Measurements from ENCODE around the gene CRABP2.

The CRABP2 gene

DNA sequence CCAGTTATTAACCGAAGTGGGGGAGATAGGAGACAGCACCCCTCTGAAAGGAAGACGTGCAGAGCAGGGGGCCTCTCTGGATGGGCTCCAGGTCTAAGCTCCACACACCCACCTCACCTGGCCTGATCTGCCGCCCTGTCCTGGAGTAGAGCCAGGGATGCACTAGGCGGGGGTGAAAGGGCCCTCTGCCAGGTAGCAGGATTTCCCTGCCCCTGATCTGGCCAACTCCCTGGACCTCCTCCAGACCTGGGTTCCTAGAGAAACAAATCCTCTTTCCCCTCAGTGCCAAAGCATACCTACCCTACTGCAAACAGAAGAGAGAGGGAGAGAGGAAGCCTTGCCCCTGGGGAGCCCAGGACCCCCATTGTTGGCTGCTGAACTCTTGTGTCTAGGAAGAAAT is 2.0 kb downstream of the CRABP2 start:
- H3K9ac ChIP-seq, result no peak overlapping the region
- H3K4me3 ChIP-seq, result no peak overlapping the region
- H3K27ac ChIP-seq, result no peak overlapping the region
- no peaks in the 10 kb centered on the region for H3K36me3 ChIP-seq
- no peaks in the 10 kb centered on the region for H3K9me3 ChIP-seq (replicated peaks in 1 of 11)
- no peak overlapping the region for H3K4me2 ChIP-seq
- no peak for TF ChIP-seq Cebpa-rat (IDR thresholded peaks at IDR 0.05)
- H3K4me1 ChIP-seq, result peaks cover 26 to 39% (median 31%) of the 10 kb centered on the region in 10 experiments
- H4K20me1 ChIP-seq, result peaks cover 0 to 37% (median 8%) of the 10 kb centered on the region in 11 experiments; a peak in 8 of 22 replicates
- H3K27me3 ChIP-seq, result peaks cover 33 to 49% (median 40%) of the 10 kb centered on the region in 11 experiments

DNA sequence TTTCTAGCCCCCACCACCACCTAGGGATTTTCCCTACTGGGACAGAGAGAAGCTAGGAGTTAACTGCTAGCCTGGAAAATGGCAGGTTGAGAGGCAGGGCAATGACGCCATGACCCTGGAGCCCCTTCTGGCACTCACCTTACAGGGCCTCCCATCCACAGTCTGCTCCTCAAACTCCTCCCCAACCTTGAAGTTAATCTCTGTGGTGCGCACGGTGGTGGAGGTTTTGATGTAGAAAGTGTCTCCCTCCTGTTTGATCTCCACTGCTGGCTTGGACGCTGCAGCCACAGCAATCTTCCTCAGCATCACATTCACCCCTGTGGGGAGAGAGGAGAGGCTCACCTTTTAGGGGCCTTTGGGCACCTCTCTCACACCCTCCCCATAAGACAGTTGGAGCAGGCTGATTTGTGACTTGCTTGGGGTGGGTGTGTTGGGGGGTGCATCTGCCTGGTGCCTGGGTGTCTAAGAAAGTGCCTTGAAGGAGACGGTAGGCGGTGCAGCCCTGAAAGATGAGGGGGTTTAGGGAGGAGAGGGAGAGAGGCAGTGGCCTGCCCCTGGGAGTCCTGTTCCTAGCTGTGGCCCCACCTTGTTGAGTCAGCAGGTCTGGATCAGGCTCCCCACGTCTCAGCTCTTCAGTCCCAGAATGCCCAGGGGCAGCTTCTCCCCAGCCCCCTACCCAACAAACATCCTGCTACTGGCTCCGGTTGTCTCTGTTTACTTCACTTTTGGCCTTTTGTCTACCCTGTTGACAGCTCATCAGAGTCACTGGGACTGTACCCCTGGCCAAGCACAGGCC is 4.4 kb downstream of the CRABP2 start:
- H3K4me1 ChIP-seq, result peaks cover 14 to 35% (median 31%) of the 10 kb centered on the region in 10 experiments
- H3K36me3 ChIP-seq, result no peaks in the 10 kb centered on the region
- no peak for TF ChIP-seq Cebpa-rat (IDR thresholded peaks at IDR 0.05)

DNA sequence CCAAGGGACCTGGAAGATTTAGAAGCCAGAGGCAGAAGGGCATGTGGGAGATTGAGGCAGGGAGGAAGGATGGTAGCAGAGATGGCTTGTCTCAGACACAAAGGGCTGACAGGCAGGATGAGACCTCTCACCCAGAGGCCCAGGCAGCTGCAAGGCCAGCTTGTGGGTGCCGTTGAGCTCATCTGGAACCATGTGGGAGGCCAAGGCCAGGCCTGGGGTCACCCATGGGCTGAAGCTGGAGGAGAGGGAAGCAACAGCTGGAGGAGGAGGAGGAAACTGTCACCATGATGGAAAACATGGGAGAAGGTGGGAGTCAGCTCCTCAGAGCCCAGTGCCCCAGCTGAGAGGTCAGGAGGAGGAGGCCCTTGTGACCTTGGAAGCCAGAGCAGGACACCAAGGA is 6.4 kb downstream of the CRABP2 start:
- peaks cover 0 to 27% (median 23%) of the 10 kb centered on the region in 10 experiments; a peak in 18 of 20 replicates for H3K4me1 ChIP-seq
- H4K20me1 ChIP-seq, result peaks cover 0 to 15% (median 0%) of the 10 kb centered on the region in 11 experiments; a peak in 4 of 22 replicates
- no peak overlapping the region for H3K4me2 ChIP-seq
- peaks cover 12 to 18% (median 14%) of the 10 kb centered on the region in 11 experiments for H3K27me3 ChIP-seq
- no peak for TF ChIP-seq Cebpa-rat (IDR thresholded peaks at IDR 0.05)
- no peak overlapping the region for H3K27ac ChIP-seq
- no peaks in the 10 kb centered on the region for H3K9me3 ChIP-seq (replicated peaks in 1 of 11)
- H3K9ac ChIP-seq, result no peak overlapping the region
- H3K36me3 ChIP-seq, result no peaks in the 10 kb centered on the region
- no peak overlapping the region for H3K4me3 ChIP-seq

More for the DNA sequence above, 4.4 kb downstream of the CRABP2 start:
- H4K20me1 ChIP-seq, result peaks cover 0 to 28% (median 8%) of the 10 kb centered on the region in 11 experiments; a peak in 7 of 22 replicates
- no peaks in the 10 kb centered on the region for H3K9me3 ChIP-seq (replicated peaks in 1 of 11)
- H3K4me2 ChIP-seq, result no peak overlapping the region
- H3K27ac ChIP-seq, result no peak overlapping the region
- H3K4me3 ChIP-seq, result no peak overlapping the region
- no peak overlapping the region for H3K9ac ChIP-seq
- peaks cover 32 to 37% (median 33%) of the 10 kb centered on the region in 11 experiments for H3K27me3 ChIP-seq

DNA sequence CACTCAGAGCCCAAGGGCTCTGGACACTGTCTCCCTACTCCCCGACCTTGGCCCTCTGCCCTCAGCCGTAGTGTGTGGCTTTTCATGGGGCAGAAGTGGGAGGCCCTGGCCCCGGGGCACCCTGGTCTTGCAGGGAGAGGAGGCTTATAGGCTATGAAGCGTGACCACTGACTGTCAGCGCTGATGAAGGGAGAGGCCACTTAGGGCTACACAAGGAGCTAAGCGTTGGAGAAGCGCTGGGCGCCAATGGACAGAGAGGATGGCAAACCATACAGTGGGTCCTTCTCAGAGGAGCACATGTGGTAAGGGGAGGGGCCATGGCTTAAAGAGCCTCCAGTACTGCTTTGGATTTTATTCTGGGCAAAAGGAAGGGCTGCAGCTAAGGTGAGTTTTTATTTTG is 7.9 kb downstream of the CRABP2 start:
- Histone ChIP-seq H3K27ac (0 out of 22 replicates have a peak overlapping the region, but pooled peaks of 1 of the 11 experiments have one; percentile 26), H3K9ac (peak overlapping the region in 2 of 11 experiments; percentile 2 to 37; a peak in 2 of 22 replicates), H3K4me1 (peaks cover 8 to 42% (median 38%) of the 10 kb centered on the region in 10 experiments)

DNA sequence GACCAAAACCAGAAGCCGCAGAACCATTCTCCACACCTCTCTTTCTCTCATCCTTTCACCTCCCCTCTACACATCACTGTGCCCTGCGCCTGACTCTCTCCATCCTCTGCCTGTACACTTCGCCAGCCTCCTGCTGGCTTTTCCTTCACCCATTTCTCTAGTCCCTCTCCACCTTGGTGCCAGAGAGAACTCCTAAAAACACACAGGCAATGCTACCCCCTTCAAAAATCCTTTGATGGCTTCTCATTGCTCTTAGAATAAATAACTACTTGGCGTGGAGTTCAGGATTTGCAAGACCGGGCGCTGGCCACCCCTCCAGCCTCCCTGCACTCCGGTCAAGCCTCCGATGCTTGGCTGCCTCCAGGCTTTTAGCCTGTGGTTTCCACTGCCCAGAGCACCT is 8.6 kb downstream of the CRABP2 start:
- Histone ChIP-seq H3K36me3 (no peaks in the 10 kb centered on the region), H3K4me1 (peaks cover 15 to 50% (median 45%) of the 10 kb centered on the region in 10 experiments), H3K27ac (no peak overlapping the region), H3K9ac (0 out of 22 replicates have a peak overlapping the region, but pooled peaks of 2 of the 11 experiments have one; percentile 2 to 29), H3K4me3 (no peak overlapping the region), H4K20me1 (peaks cover 0 to 19% (median 0%) of the 10 kb centered on the region in 11 experiments; a peak in 4 of 22 replicates), H3K4me2 (peak overlapping the region in 8 of 11 experiments; percentile 50 to 73 (median 63); a peak in 16 of 22 replicates), H3K27me3 (peaks cover 16 to 24% (median 21%) of the 10 kb centered on the region in 11 experiments), H3K9me3 (replicated peaks in 1 of 11) (no peaks in the 10 kb centered on the region)
- TF ChIP-seq Cebpa-rat (IDR thresholded peaks at IDR 0.05), result no peak

More for the DNA sequence above, 7.9 kb downstream of the CRABP2 start:
- Histone ChIP-seq H4K20me1 (peaks cover 0 to 12% (median 0%) of the 10 kb centered on the region in 11 experiments; a peak in 1 of 22 replicates), H3K9me3 (replicated peaks in 1 of 11) (no peaks in the 10 kb centered on the region), H3K36me3 (no peaks in the 10 kb centered on the region), H3K4me3 (no peak overlapping the region), H3K27me3 (peaks cover 8 to 17% (median 14%) of the 10 kb centered on the region in 11 experiments), H3K4me2 (peak overlapping the region in 10 of 11 experiments; percentile 24 to 73 (median 60); a peak in 17 of 22 replicates)
- no peak for TF ChIP-seq Cebpa-rat (IDR thresholded peaks at IDR 0.05)

DNA sequence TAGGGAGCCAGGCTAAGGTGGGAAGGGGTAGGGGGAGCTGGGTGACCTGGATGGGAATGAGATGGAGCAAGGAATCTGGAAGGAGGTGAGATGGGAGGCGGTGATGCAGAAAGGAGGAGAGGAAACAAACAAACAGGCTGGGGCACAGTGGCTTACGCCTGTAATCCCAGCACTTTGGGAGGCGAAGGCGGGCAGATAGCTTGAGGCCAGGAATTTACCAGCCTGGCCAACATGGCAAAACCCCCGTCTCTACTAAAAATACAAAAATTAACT is 10.8 kb downstream of the CRABP2 start:
- Histone ChIP-seq H3K4me3 (no peak overlapping the region), H3K4me2 (peak overlapping the region in 9 of 11 experiments; percentile 60 to 90 (median 83); a peak in 16 of 22 replicates), H3K9ac (peak overlapping the region in 3 of 11 experiments; percentile 4 to 54 (median 20); a peak in 2 of 22 replicates), H3K36me3 (no peaks in the 10 kb centered on the region), H3K9me3 (replicated peaks in 1 of 11) (no peaks in the 10 kb centered on the region), H3K27ac (peak overlapping the region in 1 of 11 experiments; percentile 35; a peak in 2 of 22 replicates), H3K4me1 (peaks cover 27 to 69% (median 61%) of the 10 kb centered on the region in 10 experiments), H4K20me1 (peaks cover 0 to 26% (median 0%) of the 10 kb centered on the region in 11 experiments; a peak in 7 of 22 replicates), H3K27me3 (peaks cover 37 to 45% (median 42%) of the 10 kb centered on the region in 11 experiments)
- no peak for TF ChIP-seq Cebpa-rat (IDR thresholded peaks at IDR 0.05)

DNA sequence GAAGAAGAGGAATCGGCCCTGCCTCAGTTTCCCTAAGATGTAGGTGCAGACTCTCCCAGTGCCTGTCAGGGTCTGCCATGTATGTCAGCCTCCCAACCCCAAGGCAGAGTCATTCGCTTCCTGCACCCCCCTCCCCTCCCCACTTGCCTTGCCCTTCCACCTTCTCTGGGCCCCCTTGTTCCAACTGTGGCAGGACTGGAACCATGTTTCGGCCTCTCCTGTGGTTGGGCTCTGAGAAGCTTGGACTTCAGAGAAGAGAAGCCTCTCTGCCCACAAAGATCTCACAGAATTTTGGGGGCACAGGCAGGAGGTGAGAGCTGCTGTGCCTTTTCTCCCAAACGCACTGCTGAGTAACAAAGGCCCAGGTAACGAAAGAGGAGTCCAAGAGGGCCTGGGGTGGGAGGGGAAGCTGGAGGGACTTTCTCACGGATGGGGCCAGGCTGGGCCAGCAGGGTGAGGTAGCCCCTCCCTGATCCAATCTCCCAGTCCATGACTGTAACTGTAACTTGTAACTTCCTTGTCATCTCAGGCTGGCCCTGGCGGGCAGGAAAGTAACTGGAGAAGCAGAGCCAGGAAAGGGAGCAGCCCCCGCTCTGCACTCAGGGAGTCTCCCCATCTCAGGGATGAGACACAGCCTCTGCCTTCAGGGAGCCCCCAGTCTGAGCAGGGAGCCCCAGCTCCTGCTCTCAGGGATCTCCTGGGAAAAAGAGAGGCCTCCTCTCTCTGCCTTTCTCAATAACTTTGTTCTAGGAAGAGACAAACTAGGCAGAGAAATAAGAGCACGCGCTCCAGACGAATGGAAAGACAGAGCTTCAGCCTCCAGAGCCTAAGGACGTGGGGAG is 11.3 kb downstream of the CRABP2 start:
- H3K9me3 ChIP-seq (replicated peaks in 1 of 11), result no peaks in the 10 kb centered on the region
- no peak for TF ChIP-seq Cebpa-rat (IDR thresholded peaks at IDR 0.05)
- peak overlapping the region in 2 of 11 experiments; percentile 23 to 35; a peak in 2 of 22 replicates for H3K27ac ChIP-seq
- peak overlapping the region in 10 of 11 experiments; percentile 60 to 90 (median 80); a peak in 18 of 22 replicates for H3K4me2 ChIP-seq
- peaks cover 38 to 46% (median 43%) of the 10 kb centered on the region in 11 experiments for H3K27me3 ChIP-seq
- no peaks in the 10 kb centered on the region for H3K36me3 ChIP-seq
- peaks cover 0 to 26% (median 0%) of the 10 kb centered on the region in 11 experiments; a peak in 7 of 22 replicates for H4K20me1 ChIP-seq
- H3K9ac ChIP-seq, result peak overlapping the region in 4 of 11 experiments; percentile 4 to 54 (median 25); a peak in 2 of 22 replicates
- no peak overlapping the region for H3K4me3 ChIP-seq
- peaks cover 31 to 74% (median 65%) of the 10 kb centered on the region in 10 experiments for H3K4me1 ChIP-seq
